ENCODE data around the gene NGRN.

DNA sequence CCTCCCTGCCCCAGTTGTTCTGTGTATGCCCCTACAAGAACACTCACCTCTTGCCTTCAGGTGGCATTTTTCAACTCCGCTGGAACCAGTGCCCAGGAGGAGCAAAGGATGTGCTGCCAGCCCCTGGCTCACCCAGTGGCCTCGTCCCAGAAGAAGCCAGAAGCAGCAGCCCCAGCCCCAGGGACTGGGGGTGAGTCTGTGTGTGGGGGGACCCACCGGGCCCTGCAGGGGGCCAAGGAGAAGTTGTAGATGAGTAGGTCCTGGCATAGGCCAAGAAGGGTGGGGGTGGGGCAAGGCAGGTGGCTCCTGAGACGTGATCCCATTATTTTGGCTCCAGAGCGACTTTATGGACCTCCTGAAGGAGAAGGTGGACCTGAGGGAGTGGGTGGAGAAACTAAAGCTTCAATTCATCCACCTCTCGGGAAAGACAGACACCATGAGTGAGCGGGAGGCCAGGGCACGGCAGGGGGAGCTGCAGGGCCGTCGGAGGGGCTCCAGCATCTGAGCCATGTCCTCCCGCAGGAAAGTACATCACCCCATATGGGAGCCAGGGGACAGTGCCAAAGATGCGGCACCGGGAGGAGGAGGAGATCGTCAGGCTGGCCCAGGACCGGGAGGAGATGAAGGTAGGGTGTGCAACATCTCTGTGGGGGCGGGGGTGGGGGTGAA lies 29.3 kb downstream of the NGRN start:
- no peak for TF ChIP-seq EZH2phosphoT487 (IDR thresholded peaks at IDR 0.05; ENCODE audit: low read depth, severe bottlenecking, unreplicated experiment)
- TF ChIP-seq CTCF (IDR thresholded peaks at IDR 0.05; ENCODE audit: poor library complexity): no peak
- no peak for TF ChIP-seq EZH2 (IDR thresholded peaks at IDR 0.05; ENCODE audit: borderline replicate concordance)

All from hepatocyte (in vitro differentiated cells).